ENCODE measurements around the gene ERCC6L.
A peak's percentile ranks its signal among the peaks of the same experiment; 100 is the strongest.

ERCC6L gene, protein sequence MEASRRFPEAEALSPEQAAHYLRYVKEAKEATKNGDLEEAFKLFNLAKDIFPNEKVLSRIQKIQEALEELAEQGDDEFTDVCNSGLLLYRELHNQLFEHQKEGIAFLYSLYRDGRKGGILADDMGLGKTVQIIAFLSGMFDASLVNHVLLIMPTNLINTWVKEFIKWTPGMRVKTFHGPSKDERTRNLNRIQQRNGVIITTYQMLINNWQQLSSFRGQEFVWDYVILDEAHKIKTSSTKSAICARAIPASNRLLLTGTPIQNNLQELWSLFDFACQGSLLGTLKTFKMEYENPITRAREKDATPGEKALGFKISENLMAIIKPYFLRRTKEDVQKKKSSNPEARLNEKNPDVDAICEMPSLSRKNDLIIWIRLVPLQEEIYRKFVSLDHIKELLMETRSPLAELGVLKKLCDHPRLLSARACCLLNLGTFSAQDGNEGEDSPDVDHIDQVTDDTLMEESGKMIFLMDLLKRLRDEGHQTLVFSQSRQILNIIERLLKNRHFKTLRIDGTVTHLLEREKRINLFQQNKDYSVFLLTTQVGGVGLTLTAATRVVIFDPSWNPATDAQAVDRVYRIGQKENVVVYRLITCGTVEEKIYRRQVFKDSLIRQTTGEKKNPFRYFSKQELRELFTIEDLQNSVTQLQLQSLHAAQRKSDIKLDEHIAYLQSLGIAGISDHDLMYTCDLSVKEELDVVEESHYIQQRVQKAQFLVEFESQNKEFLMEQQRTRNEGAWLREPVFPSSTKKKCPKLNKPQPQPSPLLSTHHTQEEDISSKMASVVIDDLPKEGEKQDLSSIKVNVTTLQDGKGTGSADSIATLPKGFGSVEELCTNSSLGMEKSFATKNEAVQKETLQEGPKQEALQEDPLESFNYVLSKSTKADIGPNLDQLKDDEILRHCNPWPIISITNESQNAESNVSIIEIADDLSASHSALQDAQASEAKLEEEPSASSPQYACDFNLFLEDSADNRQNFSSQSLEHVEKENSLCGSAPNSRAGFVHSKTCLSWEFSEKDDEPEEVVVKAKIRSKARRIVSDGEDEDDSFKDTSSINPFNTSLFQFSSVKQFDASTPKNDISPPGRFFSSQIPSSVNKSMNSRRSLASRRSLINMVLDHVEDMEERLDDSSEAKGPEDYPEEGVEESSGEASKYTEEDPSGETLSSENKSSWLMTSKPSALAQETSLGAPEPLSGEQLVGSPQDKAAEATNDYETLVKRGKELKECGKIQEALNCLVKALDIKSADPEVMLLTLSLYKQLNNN

DNA sequence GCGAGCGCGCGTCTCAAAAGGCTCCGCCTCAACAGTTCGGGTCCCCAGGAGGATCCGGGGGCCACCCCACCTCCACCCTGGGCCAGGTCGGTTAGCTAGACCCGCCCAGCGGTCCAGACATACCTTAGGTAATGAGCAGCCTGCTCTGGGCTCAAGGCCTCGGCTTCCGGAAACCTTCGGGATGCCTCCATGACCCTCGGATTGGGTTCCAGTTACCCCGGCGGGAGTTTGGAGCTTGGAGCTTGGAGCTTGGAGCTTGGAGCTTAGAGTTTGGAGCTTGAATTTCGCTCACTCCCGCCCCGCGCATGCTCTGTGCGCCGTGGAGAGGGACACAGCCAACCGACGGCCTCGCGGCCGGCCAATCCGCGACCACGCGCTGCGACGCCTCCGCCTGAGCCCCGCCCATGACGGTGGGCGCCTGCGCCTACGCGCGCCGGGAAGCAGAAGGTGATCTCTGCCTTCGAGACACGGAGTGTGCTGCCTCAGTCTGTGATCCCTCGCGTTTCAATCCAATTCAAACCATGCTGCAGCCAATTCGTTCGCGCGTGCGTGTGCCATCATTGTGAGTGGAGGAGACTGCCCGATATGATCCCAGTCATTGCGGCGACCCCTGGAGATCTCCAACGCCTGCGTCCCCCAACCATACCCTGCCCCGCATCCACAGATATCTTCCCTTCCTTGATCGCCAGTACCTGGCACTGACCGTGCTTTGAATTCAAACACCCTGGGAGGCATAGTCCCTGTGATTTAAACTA lies at the start of gene ERCC6L:
Gene ERCC6L (minus strand): TSS at position 307 of the 755 bp plus-strand sequence. CDS start 116 bp downstream, at position 191.
- DNase-seq (ENCODE audit: low read depth, low spot score), result peak; percentile 60

DNA sequence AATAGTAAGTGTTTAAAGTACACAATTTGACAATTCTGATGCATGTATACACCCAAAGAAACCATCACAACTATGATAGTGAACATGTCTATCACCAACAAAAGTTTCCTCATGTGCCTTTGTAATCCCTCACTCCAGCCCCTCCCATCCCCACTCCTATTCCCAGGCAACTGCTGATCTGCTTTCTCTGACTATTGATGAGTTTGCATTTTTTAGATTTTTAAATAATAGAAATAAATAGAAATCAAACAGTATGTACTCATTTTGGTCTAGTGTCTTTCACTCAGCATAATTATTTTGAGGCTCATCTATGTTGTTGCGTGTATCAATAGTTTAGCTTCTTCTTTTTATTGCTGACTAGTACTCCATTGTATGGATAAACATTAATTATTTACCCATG lies 43.5 kb upstream of the ERCC6L start:
- no peak for DNase-seq (ENCODE audit: low read depth, low spot score)

DNA sequence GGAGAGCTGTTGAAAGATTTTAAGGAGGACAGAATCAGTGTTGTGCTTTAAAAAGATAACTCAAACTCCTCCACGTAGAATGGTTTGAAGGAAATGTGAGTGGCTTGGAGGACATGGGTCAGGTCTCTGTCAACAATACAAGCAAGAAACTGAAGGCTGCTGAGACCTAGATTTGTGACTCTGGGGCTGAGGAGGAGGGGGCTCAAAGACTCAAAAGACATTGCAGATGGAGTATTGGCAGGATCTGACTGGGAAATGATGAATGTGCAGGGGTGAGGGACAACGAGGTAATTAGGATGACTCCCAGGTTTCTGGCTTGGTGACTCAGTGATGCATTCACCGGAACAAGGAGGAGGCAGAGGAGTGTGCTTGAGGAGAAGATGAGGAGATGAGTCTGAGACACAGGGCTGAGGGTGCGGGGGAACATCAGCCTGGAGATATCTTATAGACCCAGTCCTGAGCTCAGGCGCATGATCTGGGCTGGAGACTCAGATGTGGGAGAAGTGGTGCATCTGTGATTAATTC lies 41.6 kb upstream of the ERCC6L start:
- DNase-seq (ENCODE audit: low read depth, low spot score), result no peak

DNA sequence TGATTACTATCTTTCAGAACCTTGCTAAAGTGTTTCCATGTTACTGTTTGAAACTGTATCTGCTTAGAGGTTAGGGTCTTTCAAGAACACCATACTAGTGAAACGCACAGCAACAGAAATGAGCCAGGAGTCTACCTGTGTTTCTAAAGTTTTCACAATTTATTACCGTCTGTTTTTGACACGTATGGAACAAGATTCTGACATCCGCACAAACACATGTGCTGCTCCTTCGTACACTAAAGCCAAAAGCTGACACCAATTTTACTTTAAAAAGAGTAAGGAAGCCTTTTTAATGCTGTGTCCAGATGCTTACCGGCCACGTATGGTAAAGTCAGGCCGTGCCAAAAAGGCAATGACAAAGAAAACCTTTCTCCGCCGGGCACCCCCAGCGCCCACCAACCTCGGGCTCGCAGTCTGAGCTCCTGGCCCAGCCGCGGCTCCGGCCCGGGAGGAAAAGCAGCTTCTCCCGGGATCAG lies 37.7 kb upstream of the ERCC6L start:
- no peak for DNase-seq (ENCODE audit: low read depth, low spot score)

DNA sequence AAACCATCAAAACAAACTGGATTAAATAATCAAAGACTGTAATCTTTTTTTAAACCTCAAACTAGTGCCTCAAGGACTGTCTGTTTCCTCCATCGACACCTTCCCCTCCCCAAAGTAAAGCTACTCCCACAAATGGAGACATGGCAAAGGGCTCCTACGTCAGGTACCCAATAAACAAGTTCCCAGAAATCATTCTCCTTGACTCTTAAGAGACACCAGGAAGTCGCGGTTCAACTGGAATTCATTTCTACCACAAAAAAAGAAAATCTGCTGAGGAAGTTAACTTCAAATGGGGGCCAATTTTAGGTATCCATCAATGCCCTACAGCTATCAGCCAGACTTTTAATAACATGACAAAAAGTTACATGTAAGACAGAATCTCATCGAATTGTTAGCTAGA lies 35.7 kb upstream of the ERCC6L start:
- DNase-seq (ENCODE audit: low read depth, low spot score), result no peak

DNA sequence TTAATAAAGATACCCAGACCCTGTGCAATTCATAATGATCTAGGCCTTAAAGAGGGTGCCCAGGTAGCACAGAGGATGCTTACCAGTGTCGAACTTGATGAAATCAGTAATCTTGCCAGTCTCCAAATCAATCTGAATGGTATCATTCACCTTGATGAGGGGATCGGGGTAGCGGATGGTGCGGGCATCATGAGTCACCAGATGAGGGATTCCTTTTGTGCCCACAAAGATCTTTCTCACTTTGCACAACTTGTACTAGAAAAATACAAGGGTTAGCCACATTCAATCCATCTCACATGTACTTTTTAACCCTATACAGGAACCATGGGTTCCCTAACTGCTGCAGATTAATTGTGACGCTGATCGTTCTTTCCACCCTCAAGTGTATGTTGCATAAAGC lies 34.9 kb upstream of the ERCC6L start:
- DNase-seq (ENCODE audit: low read depth, low spot score), result no peak

DNA sequence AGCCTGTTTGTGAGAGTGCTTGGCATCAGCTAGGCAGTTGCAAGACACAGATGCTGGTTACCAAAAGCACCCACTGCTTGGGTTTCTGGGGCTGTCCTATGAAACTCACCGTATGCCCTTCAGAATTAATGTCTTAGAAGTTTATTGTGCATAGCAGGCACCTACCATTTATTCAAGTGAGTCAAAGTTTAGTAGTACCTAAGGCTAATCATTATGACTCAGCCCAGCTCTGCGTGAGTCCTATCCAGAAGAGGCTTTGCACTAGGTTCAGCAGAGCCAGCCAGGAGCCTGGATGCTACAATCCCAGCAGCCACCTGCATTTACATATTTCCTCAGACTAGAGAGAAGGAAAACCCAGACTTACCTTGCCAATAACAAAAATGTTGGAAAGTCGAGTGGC lies 34.0 kb upstream of the ERCC6L start:
- no peak for DNase-seq (ENCODE audit: low read depth, low spot score)

DNA sequence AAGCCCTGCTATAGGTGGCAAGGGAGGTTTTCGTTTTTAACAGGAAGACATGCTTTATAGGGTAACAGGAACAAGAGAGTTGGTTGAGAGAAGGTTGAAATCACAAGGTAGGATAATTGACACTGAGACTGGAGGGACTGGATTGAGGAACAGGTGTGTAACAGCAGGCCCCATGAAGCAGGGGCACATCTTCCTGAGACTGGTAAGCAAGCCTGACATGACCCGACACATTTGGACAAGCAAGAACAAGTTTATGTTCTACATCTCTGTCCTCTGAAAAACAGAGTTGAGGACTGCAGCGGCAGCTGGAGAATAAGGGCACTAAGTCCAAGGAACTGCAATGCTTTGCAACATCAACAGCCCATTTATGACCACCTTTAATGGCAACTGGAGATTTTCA lies 33.0 kb upstream of the ERCC6L start:
- DNase-seq (ENCODE audit: low read depth, low spot score), result no peak

DNA sequence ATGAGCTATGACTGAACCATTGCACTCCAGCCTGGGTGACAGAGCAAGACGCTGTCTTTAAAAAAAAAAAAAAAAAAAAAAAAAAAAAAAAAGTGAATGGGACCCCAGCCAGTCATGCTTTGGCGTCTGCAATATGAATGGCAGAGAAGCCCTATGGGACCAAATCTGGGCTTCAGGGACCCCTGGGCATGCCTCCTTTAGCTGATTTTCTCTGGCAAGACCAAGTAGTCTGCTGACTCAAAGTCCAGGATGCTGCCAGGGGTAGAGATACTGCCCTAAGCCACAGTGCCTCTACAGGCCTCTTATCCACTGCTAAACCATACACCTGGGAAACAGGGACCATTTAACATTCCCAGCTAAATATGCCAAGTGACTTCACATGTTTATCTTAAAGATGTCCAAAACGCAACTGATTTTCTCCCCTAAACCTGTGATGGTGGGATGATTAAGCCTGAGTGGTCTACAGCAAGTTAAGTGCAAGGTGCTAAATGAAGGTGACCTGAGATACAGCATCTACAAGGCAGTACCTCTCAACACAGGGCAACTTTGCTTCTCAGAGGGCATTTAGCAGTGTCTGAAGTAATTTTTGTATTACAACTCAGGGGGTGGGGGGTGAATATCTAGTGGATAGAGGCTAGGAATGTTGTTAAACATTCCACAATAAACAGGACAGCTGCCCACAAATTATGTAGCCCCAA lies 32.4 kb upstream of the ERCC6L start:
- no peak for DNase-seq (ENCODE audit: low read depth, low spot score)

DNA sequence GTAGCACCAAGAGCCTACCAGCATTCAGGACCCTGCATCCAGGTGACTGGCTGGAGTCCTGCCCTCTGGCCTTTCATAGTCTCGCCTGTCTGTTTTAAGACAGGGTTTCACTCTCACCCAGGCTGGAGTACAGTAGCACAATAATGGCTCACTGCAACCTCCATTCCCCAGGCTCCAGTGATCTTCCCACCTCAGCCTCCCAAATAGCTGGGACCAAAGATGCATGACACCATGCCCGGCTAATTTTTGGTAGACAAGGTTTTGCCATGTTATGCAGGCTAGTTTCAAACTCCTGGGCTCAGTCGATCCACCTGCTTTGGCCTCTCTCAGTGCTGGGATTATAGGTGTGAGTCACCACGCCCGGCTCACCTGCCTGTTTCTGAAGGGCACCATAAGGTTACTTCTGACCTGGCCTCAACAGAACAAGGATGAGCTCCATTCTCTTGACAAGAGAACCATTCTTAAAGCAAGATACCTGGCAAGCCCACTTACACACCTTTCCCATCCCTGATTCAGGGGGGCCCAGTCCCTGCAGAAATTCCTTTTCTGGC lies 31.6 kb upstream of the ERCC6L start:
- DNase-seq (ENCODE audit: low read depth, low spot score), result no peak

DNA sequence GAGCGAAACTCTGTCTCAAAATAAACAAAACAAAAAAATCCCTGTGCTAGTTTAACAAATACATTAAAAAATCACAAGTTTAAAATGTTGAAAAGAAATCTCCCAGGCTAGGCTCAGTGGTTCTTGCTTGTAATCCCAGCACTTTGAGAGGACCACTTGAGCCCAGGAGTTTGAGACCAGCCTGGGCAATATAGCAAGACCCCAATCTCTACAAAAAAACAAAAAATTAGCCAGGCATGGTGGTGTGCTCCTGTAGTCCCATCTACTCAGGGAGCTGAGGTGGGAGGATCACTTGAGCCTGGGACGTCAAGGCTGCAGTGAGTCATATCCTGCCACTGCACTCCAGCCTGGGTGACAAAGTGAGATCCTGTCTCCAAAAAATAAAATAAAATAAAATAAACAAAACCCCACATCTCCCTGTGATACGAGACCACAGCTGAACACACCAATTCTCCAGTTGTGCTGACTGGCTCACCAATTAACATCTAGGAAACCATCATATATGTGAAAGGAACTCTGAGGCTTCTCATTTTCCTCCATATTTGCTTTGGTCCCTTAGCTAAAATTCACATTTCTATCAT lies 30.9 kb upstream of the ERCC6L start:
- no peak for DNase-seq (ENCODE audit: low read depth, low spot score)

DNA sequence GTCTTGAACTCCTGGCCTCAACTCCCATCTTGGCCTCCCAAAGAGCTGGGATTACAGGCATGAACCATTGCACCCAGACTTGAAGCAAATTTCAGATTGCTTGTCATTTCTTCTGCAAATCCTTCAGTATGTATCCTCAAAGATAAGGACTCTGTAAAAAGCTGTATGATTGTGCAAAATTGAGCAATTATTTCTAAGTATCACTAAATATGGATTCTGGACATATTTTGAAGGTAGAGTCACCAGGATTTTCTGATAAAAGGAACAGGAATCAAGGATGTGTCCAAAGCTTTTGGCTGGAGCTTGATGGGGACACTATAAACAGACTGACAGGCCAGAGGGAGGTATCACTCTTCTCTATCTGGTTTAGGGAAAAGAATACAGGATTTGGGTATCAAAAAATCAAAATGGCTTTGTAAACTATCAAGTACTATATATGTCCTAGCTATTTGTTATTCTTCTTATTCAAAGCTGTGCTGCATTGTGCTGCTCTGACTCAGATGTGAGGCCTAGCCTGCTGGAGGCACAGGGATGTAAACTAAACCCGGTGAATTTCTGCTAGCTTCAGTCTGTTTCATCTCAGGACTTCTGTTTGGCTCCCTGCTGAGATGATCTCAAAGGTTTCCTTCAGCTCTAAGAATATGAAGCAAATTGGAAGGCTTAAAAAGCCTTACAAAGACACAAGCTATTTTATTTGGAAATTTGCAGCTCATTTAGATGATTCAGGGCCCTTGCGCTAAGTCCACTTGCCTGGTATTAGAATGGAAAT lies 30.0 kb upstream of the ERCC6L start:
- DNase-seq (ENCODE audit: low read depth, low spot score), result no peak

DNA sequence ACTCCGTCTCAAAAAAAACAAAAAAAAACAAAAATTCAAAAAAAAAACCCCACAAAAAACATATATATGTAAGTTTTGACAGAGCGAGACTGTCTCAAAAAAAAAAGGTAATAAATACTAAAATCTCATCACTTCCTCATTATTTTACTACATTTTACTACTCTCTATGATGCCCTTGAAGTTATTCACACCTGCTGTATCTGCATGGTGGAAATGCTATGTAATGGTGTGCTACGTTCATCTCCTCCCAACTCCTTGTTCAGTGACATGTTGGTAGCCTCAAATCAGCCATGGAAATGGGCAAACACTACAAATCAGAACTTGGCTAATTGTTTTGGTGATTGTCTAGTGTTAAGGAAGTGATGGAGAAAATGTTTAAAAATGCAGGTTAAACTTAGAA lies 26.4 kb upstream of the ERCC6L start:
- DNase-seq (ENCODE audit: low read depth, low spot score), result no peak

DNA sequence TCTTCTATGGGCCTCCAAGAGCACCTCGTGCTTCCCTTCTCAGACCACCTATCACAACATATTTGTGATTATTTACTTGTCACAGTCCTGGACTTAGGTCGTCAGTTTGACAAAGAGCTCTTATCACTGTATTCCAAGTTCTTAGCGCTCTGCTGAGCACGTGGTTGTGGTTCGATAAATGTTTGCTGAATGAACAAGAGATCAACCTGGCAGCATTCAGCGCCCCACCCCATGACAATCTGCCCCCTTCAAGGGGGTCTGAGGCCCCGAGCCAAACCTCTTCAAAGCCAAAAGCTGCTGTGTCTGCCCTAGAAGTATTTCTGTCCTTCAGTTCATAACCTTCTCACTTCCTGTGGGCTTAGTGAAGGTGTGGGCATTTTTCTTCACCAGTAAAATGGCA lies 23.2 kb upstream of the ERCC6L start:
- no peak for DNase-seq (ENCODE audit: low read depth, low spot score)

DNA sequence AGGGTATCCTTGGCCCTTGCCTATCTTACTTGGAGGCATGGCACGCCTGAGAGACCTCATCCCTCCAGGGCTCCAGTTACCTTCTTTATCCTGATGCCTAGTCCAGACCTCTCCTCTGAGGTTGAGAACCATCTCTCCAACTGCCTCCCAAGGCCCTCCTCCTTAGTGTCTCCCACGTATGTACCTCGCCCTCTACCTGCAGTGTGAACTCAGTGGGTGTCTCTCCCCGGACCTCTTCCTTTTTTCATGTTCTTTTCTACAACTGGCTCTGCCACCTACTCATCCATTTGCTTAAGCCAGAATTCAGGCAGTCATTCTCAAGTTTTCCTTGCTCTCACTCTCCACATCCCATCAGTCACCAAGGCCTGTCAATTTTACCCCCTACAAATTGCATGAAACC lies 21.6 kb upstream of the ERCC6L start:
- no peak for DNase-seq (ENCODE audit: low read depth, low spot score)

DNA sequence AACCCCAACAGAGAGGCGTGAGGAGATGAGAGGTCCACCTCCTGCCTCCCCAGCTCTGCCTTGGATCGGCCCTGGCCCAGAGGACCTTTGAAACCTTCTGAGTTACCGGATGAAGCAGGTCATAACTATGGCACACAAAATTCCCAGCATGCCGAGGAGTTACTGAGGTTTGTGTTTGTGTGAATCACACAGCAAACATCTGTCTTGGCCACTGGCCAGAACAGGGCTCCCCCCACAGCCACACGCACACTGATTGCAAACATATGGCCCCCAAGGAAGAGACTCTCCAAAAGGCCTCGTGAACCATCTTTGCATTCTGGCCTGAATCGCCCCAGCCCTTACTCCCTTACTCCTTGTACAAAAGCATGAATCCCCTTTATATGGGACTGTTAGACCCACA lies 19.3 kb upstream of the ERCC6L start:
- no peak for DNase-seq (ENCODE audit: low read depth, low spot score)

DNA sequence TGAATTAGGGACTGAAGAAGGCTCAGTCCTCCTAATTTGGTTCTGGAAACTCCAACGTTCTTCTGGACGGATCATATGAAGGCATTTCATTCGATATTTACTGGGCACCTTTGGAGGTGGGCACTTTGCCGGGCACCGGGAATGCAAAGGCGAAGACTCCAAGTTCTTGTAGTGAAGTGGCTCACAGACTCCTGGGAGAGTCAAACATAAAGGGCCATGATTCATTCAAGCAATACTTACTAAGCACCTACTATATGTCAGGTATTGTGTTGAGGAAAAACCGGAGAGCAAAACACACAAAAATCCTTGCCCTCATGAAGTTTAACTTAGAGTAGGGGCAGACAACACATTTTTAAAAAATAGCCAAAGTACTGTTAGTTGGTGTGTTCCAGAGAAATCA lies 17.0 kb upstream of the ERCC6L start:
- DNase-seq (ENCODE audit: low read depth, low spot score), result no peak

DNA sequence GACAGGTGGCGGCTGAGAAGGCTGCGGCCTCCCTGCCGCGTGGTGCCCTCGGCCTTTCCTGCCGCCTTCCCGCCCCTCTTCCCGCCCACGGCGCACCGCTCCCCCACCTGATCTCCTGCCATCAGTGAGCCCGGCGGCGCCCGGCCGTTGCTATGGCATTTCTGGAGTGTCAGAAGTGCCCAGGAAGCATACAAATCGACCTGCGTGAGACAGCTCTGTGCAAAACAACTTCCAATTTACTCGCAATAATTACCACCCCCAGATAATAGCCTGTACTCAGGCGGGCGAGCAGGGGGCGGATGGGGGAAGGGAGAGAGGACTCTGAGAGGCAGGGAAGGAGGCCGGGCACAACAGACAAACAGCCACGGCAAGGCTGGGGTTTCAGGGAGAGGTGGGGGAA lies 16.6 kb upstream of the ERCC6L start:
- no peak for DNase-seq (ENCODE audit: low read depth, low spot score)

DNA sequence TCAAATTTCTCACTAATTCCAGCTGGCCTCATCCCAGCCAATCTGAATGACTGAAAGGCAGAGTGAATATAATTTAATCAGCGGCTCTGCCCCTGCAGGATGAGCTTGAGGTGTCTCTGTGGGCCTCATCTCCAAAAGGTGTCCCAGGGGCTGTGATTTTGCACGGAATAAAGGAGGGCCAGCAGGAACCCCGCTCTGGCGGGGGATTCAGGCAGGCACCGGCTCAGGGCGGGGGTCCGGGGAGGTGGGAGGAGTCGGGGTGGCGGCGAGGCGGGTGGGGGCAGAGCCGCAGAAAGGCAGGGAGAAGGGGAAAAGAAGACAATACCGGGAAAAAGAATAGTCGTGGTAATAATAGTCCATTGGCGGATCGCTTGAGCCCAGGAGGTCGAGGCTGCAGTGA lies 16.0 kb upstream of the ERCC6L start:
- no peak for DNase-seq (ENCODE audit: low read depth, low spot score)

All from activated naive CD8-positive, alpha-beta T cell treated with anti-CD3 and anti-CD28 coated beads, Interleukin-2, amount 50 U/mL, for 16 hours (primary cell).